ENCODE measurements around the gene HOXA3.

DNA sequence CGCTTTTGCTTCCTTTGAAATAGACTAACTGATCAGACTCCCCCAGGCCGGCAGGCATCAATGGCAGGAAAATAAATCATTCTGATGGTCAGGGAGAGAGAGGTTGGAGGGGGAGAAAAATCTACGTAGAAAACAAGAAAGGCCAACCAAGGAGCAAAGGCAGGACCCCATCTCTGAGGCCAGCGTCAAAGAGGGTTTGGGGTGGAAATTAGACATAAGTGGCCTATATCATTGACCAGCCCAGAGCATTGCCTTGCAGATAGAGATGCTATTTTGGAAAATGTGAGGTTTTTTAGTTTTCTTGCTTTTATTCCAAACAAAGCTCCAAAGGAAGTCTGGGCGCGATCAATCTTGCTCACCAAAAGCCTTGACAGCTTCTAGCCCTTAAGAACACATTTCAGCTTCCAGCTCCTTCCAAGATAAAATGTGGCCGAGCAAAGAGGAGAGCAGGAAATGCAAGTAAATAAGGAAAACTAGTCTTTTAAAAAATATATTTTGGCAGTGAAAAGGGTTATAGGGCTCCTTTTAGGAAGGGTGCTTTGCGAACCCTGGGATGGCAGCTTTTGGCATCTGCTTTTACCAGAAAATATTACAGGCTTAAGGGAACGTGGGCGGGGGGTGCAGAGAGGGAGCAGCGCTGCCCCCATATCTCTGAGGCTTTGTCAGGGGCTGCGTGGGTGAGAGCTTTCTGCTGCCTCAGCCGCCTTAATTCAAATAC is 47.9 kb downstream of the HOXA3 start:
- TF ChIP-seq, protein P1, sequence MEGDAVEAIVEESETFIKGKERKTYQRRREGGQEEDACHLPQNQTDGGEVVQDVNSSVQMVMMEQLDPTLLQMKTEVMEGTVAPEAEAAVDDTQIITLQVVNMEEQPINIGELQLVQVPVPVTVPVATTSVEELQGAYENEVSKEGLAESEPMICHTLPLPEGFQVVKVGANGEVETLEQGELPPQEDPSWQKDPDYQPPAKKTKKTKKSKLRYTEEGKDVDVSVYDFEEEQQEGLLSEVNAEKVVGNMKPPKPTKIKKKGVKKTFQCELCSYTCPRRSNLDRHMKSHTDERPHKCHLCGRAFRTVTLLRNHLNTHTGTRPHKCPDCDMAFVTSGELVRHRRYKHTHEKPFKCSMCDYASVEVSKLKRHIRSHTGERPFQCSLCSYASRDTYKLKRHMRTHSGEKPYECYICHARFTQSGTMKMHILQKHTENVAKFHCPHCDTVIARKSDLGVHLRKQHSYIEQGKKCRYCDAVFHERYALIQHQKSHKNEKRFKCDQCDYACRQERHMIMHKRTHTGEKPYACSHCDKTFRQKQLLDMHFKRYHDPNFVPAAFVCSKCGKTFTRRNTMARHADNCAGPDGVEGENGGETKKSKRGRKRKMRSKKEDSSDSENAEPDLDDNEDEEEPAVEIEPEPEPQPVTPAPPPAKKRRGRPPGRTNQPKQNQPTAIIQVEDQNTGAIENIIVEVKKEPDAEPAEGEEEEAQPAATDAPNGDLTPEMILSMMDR (conservative IDR thresholded peaks at IDR 0.05) = no peak
- no peak for TF ChIP-seq ZFX (IDR thresholded peaks at IDR 0.05)
